Endothelial cell of umbilical vein (primary cell): ENCODE measurements around the gene KCTD11. TPM values are rescaled to one million over a fixed set of nuclear protein-coding genes. Genes with fewer than 3 reads are reported as not detected.

ENCODE experiments used
- BruUV-seq: library from RNA; stranded (reverse); fragments of 400-500 nt; replicated peaks from 2 replicates; lab custom pipeline; 2021; lab: Mats Ljungman, UMichigan
- CTCF ChIA-PET: fragments of 300-600, 350-600 bp; sonication (Branson Sonifier 250); formaldehyde crosslinking; loops from one replicate; lab custom pipeline; 2021; ENCODE audit warnings: antibody characterized with exemption, inconsistent platforms; lab: Charles Lee
- POLR2A ChIA-PET: fragments of 300-600, 350-600 bp; sonication (Branson Sonifier 250); formaldehyde crosslinking; loops from one replicate; lab custom pipeline; 2021; ENCODE audit warnings: antibody characterized with exemption, inconsistent platforms; lab: Charles Lee
- DNase-seq: peaks from one replicate; pipeline ENCODE4 v3.0.0-alpha.2; 2011; ENCODE audit warnings: low read depth, low spot score
- FAIRE-seq: peaks from 2 replicates; lab custom pipeline; 2011; peaks lifted over from hg19 to GRCh38; lab: Jason Lieb, UNC
- H2AFZ ChIP-seq: 2 replicates; pipeline ENCODE4 v1.6.0; 2012; ENCODE audit warnings: low read depth, low read length, control low read depth, inconsistent platforms
- H3K27ac ChIP-seq: 2 replicates; pipeline ENCODE4 v1.5.1; 2011; ENCODE audit warnings: low read depth, mild to moderate bottlenecking, control low read depth, low read length, moderate library complexity; ENCODE audit not compliant: insufficient read depth
- H3K27me3 ChIP-seq, 2 experiments: 2 replicates each; pipeline versions ENCODE4 v1.6.0 to v1.6.1; 2011; ENCODE audit warnings: low read length in 2 of 2, mixed read lengths in 1 of 2; ENCODE audit not compliant: control insufficient read depth in 2 of 2, insufficient read depth in 2 of 2
- H3K36me3 ChIP-seq, 2 experiments: 2 replicates in 1 of 2; 3 replicates in 1 of 2; pipeline ENCODE4 v1.5.1; 2011; ENCODE audit warnings: low read length in 2 of 2, mild to moderate bottlenecking in 1 of 2, moderate library complexity in 1 of 2; ENCODE audit not compliant: control insufficient read depth in 2 of 2, insufficient read depth in 2 of 2; ENCODE audit errors: extremely low read depth in 1 of 2
- H3K4me1 ChIP-seq: 3 replicates; pipeline ENCODE4 v1.5.1; 2011; ENCODE audit warnings: mild to moderate bottlenecking, low read length; ENCODE audit not compliant: control insufficient read depth, insufficient read depth; ENCODE audit errors: extremely low read depth
- H3K4me2 ChIP-seq: 2 replicates; pipeline ENCODE4 v1.6.1; 2011; ENCODE audit warnings: low read length, control low read depth, mixed read lengths; ENCODE audit not compliant: insufficient read depth
- H3K4me3 ChIP-seq, 3 experiments: fragments of 200-600 bp in 1 of 3; sonication (generic), shearing (Covaris generic) in 1 of 3; replicated peaks in 1 of 3; 2 replicates each; pipeline ENCODE4 v1.5.1; 2011 to 2016; ENCODE audit warnings: control low read depth in 3 of 3, low read length in 3 of 3, mild to moderate bottlenecking in 2 of 3, inconsistent platforms in 1 of 3, low read depth in 1 of 3, moderate library complexity in 1 of 3; ENCODE audit not compliant: insufficient read depth in 1 of 3
- H3K79me2 ChIP-seq: 2 replicates; pipeline ENCODE4 v1.6.0; 2012; ENCODE audit warnings: low read length, inconsistent platforms; ENCODE audit not compliant: control insufficient read depth, insufficient read depth
- H3K9ac ChIP-seq: replicated peaks from 2 replicates; pipeline ENCODE3; 2011; ENCODE audit warnings: low read length, control low read depth; ENCODE audit not compliant: insufficient read depth; ENCODE audit errors: extremely low read depth
- H3K9me1 ChIP-seq: replicated peaks from 3 replicates; pipeline ENCODE4 v1.6.0; 2011; ENCODE audit warnings: mild to moderate bottlenecking, low read length; ENCODE audit not compliant: control insufficient read depth, insufficient read depth; ENCODE audit errors: extremely low read depth
- H3K9me3 ChIP-seq: replicated peaks from 2 replicates; pipeline ENCODE4 v1.5.1; 2012; ENCODE audit warnings: low read length, inconsistent platforms; ENCODE audit not compliant: control insufficient read depth, insufficient read depth
- H4K20me1 ChIP-seq: replicated peaks from 2 replicates; pipeline ENCODE3; 2011; ENCODE audit warnings: mild to moderate bottlenecking, low read length; ENCODE audit not compliant: control insufficient read depth, insufficient read depth; ENCODE audit errors: extremely low read depth
- CTCF ChIP-seq, 2 donors: IDR thresholded peaks; 1 replicate in 1 of 2; 2 replicates in 1 of 2; pipeline ENCODE4 v1.5.1; 2011; ENCODE audit warnings: low read length in 2 of 2, mild to moderate bottlenecking in 2 of 2, moderate library complexity in 2 of 2, control low read depth in 1 of 2, inconsistent platforms in 1 of 2, low read depth in 1 of 2; ENCODE audit not compliant: insufficient read depth in 1 of 2; ENCODE audit errors: extremely low read depth in 1 of 2
- EZH2 ChIP-seq: IDR thresholded peaks from 2 replicates; pipeline ENCODE4 v1.6.1; 2012; ENCODE audit warnings: borderline replicate concordance, low read depth, mild to moderate bottlenecking, moderate library complexity, low read length, inconsistent platforms; ENCODE audit not compliant: severe bottlenecking
- FOS ChIP-seq: IDR thresholded peaks from 2 replicates; pipeline ENCODE4 v1.6.1; 2011; ENCODE audit warnings: mild to moderate bottlenecking, low read length, moderate library complexity, borderline replicate concordance; ENCODE audit not compliant: insufficient read depth
- GATA2 ChIP-seq: IDR thresholded peaks from 2 replicates; pipeline ENCODE4 v1.7.0; 2011; ENCODE audit warnings: low read depth, mild to moderate bottlenecking, moderate library complexity, mixed read lengths, low read length; ENCODE audit not compliant: insufficient read length, insufficient read depth
- JUN ChIP-seq: IDR thresholded peaks from 2 replicates; pipeline ENCODE4 v1.6.1; 2011; ENCODE audit warnings: borderline replicate concordance, low read depth; ENCODE audit not compliant: insufficient read length, insufficient read depth
- MYC ChIP-seq: IDR thresholded peaks from one replicate; pipeline ENCODE4 v1.6.1; 2011; ENCODE audit warnings: mild to moderate bottlenecking, low read depth, low read length
- POLR2A ChIP-seq: IDR thresholded peaks from 2 replicates; pipeline ENCODE4 v1.6.1; 2012; ENCODE audit warnings: low read depth, mild to moderate bottlenecking, control low read depth, low read length
- POLR2AphosphoS5 ChIP-seq: IDR thresholded peaks from 2 replicates; pipeline ENCODE4 v1.6.1; 2012; ENCODE audit warnings: low read depth, mild to moderate bottlenecking, control low read depth, low read length, moderate library complexity; ENCODE audit not compliant: insufficient read depth
- dilution Hi-C: fragments of 300-500 bp; cut with MboI; formaldehyde crosslinking; loops from one replicate; pipeline ENCODE4 v1.15.0; 2019; ENCODE audit warnings: low sequenced_read_pairs; ENCODE audit not compliant: extremely low pct_ligation_motif_present
- intact Hi-C: fragments of 100-400 bp; cut with micrococcal nuclease; formaldehyde crosslinking; loops from one replicate; pipeline ENCODE4 v1.10.0; 2022
- polyA plus RNA-seq, 4 experiments: library from polyadenylated mRNA; depleted of rRNA in 3 of 4; stranded (reverse) in 3 of 4; unstranded in 1 of 4; fragments of >200 nt; gene quantifications; 2 replicates each; pipeline versions ENCODE4 v1.2.1 to v1.2.3, GENCODE V29; 2011 to 2012; ENCODE audit warnings: missing spikeins in 1 of 4
- total RNA-seq: library from RNA; stranded (reverse); gene quantifications from 2 replicates; pipeline ENCODE4 v1.2.3, GENCODE V29; 2021
- TF ChIP-seq, protein P1 (sequence below): IDR thresholded peaks from 2 replicates; pipeline ENCODE4 v1.6.1; 2011; ENCODE audit not compliant: insufficient read depth, insufficient read length

The KCTD11 gene
- total and polyA plus RNA-seq, 2 donors (not counting 3 experiments of a cell fraction or from before 2014, with no cell fraction given) = 3.8 to 6.5 TPM

GRCh38 chr17:7315570-7316235 is 36.3 kb upstream of the KCTD11 start:
- Histone ChIP-seq H2AFZ (peak overlapping the region; percentile 75), H3K9me1 (no peaks in the 10 kb centered on the region), H3K9me3 (no peaks in the 10 kb centered on the region), H3K4me3 (peak overlapping the region; percentile 12 to 87 (median 64)), H3K4me2 (peak overlapping the region; percentile 48), H3K4me1 (peaks cover 24% of the 10 kb centered on the region), H3K27ac (peak overlapping the region; percentile 65), H3K9ac (peak overlapping the region; percentile 49), H3K79me2 (peaks cover 16% of the 10 kb centered on the region), H3K36me3 (peaks cover 22 to 45% of the 10 kb centered on the region in 2 experiments), H3K27me3 (no peaks in the 10 kb centered on the region), H4K20me1 (no peaks in the 10 kb centered on the region)
- dilution Hi-C loops (no loop called here), intact Hi-C loops (loop anchor here (1.0 kb wide), 1 partner anchor 14 kb away; the partner anchor contains the start of gene NEURL4)
- POLR2A ChIA-PET = interaction anchor here (1.2 kb wide), 1 partner anchor 14 kb away, joined by 5 read pairs; the partner anchor contains the start of gene NEURL4
- CTCF ChIA-PET = interaction anchor here (1.1 to 1.6 kb wide), 5 partner anchors 14 to 270 kb away, joined by 3 read pairs; partner anchors contain the start of genes NEURL4 and SLC2A4
- FAIRE-seq (peak; percentile 37), DNase-seq (no peak)
- no TSS peak for BruUV-seq
- TF ChIP-seq POLR2A (no peak), GATA2 (no peak), MYC (no peak), EZH2 (no peak), FOS (no peak), POLR2AphosphoS5 (no peak), CTCF (IDR thresholded peaks at IDR 0.05; ENCODE audit: extremely low read depth in 1 of 2, insufficient read depth in 1 of 2, low read depth in 1 of 2, low read length in 2 of 2) (no peak), JUN (no peak)
- TF ChIP-seq, protein P1, sequence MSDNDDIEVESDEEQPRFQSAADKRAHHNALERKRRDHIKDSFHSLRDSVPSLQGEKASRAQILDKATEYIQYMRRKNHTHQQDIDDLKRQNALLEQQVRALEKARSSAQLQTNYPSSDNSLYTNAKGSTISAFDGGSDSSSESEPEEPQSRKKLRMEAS = no peak
